Liver (tissue), 9 donors: ENCODE measurements around the gene SLC25A10. TPM values are rescaled to one million over a fixed set of nuclear protein-coding genes. Genes with fewer than 3 reads are reported as not detected.
A peak's percentile ranks its signal among the peaks of the same experiment; 100 is the strongest.

Source experiments
- DNase-seq: peaks from one replicate; pipeline ENCODE4 v3.0.0-alpha.2; 2017; ENCODE audit warnings: low spot score
- H3K27ac ChIP-seq, 2 donors: one replicate each; pipeline ENCODE4 v1.7.0; 2013; ENCODE audit warnings: inconsistent platforms in 2 of 2, low read length in 2 of 2, control low read depth in 1 of 2, low read depth in 1 of 2, mild to moderate bottlenecking in 1 of 2
- H3K27me3 ChIP-seq, 4 donors: one replicate each; pipeline versions ENCODE4 v1.6.1 to v1.7.0; 2013; ENCODE audit warnings: low read length in 3 of 4, inconsistent platforms in 1 of 4, mild to moderate bottlenecking in 1 of 4, moderate library complexity in 1 of 4; ENCODE audit not compliant: control insufficient read depth in 4 of 4, insufficient read depth in 4 of 4
- H3K36me3 ChIP-seq, 4 donors: one replicate each; pipeline versions ENCODE4 v1.6.1 to v1.7.0; 2013; ENCODE audit warnings: low read length in 3 of 4, mild to moderate bottlenecking in 3 of 4, low read depth in 1 of 4, moderate library complexity in 1 of 4; ENCODE audit not compliant: control insufficient read depth in 4 of 4, insufficient read depth in 3 of 4
- H3K4me1 ChIP-seq, 4 donors: one replicate each; pipeline versions ENCODE4 v1.6.1 to v1.7.0; 2013; ENCODE audit warnings: low read length in 3 of 4, mild to moderate bottlenecking in 3 of 4, moderate library complexity in 1 of 4; ENCODE audit not compliant: control insufficient read depth in 4 of 4, insufficient read depth in 4 of 4
- H3K4me3 ChIP-seq, 3 donors: one replicate each; pipeline versions ENCODE4 v1.6.1 to v1.7.0; 2013; ENCODE audit warnings: low read length in 3 of 3, control low read depth in 1 of 3, low read depth in 1 of 3, mild to moderate bottlenecking in 1 of 3
- H3K9ac ChIP-seq, 2 donors: one replicate each; pipeline ENCODE4 v1.7.0; 2013; ENCODE audit warnings: low read length in 2 of 2, mild to moderate bottlenecking in 2 of 2, moderate library complexity in 2 of 2, control low read depth in 1 of 2, low read depth in 1 of 2
- H3K9me3 ChIP-seq, 4 donors: one replicate each; pipeline versions ENCODE4 v1.6.1 to v1.7.0; 2013; ENCODE audit warnings: low read length in 3 of 4; ENCODE audit not compliant: control insufficient read depth in 4 of 4
- CTCF ChIP-seq: fragments of 150-350 bp; IDR thresholded peaks from 2 replicates; pipeline ENCODE4 v1.5.1; 2017; ENCODE audit warnings: improper control_type of control experiment, low read depth, low read length; ENCODE audit not compliant: missing input control
- EGR1 ChIP-seq, 2 donors: IDR thresholded peaks; 2 replicates each; pipeline ENCODE4 v1.6.1; 2016 to 2018; ENCODE audit warnings: antibody characterized with exemption in 2 of 2, low read depth in 2 of 2
- FOXA1 ChIP-seq: IDR thresholded peaks from 2 replicates; pipeline ENCODE4 v1.6.1; 2016; ENCODE audit warnings: antibody characterized with exemption
- GABPA ChIP-seq, 2 donors: IDR thresholded peaks in 1 of 2; conservative IDR thresholded peaks in 1 of 2; 2 replicates each; pipeline ENCODE4 v1.6.1; 2016; ENCODE audit warnings: antibody characterized with exemption in 2 of 2, mild to moderate bottlenecking in 1 of 2, moderate library complexity in 1 of 2
- HNF4A ChIP-seq, 2 donors: conservative IDR thresholded peaks; 2 replicates each; pipeline ENCODE4 v1.6.1; 2016; ENCODE audit warnings: antibody characterized with exemption in 2 of 2, mild to moderate bottlenecking in 2 of 2
- HNF4G ChIP-seq: IDR thresholded peaks from 2 replicates; pipeline ENCODE4 v1.6.1; 2016; ENCODE audit warnings: antibody characterized with exemption
- JUND ChIP-seq, 2 donors: IDR thresholded peaks; 2 replicates each; pipeline ENCODE4 v1.6.1; 2016; ENCODE audit warnings: antibody characterized with exemption in 2 of 2
- NR2F2 ChIP-seq: IDR thresholded peaks from 2 replicates; pipeline ENCODE4 v1.6.1; 2016; ENCODE audit warnings: antibody characterized with exemption
- RAD21 ChIP-seq, 2 donors: IDR thresholded peaks; 2 replicates each; pipeline ENCODE4 v1.6.1; 2016; ENCODE audit warnings: antibody characterized with exemption in 2 of 2, mild to moderate bottlenecking in 2 of 2
- RXRA ChIP-seq, 2 donors: IDR thresholded peaks; 2 replicates each; pipeline ENCODE4 v1.6.1; 2017 to 2018; ENCODE audit warnings: antibody characterized with exemption in 2 of 2, mild to moderate bottlenecking in 1 of 2
- SP1 ChIP-seq: IDR thresholded peaks from 2 replicates; pipeline ENCODE4 v1.6.1; 2018; ENCODE audit warnings: antibody characterized with exemption, mild to moderate bottlenecking
- ZBTB33 ChIP-seq: IDR thresholded peaks from 2 replicates; pipeline ENCODE4 v1.6.1; 2016; ENCODE audit warnings: antibody characterized with exemption
- WGBS: extraction: QIAGEN DNeasy Blood & Tissue Kit; methylation state at CpG from one replicate; pipeline ENCODE4 v1.1.7; 2013; 5-methylcytosine and 5-hydroxymethylcytosine counted together
- polyA plus RNA-seq, 2 donors: library from polyadenylated mRNA; stranded (reverse) in 1 of 2; unstranded in 1 of 2; fragments of 200-250 nt in 1 of 2; fragments of >200 nt in 1 of 2; fragmentation: Nextera tagmentation in 1 of 2; extraction: Ambion mirVana in 1 of 2; gene quantifications; one replicate each; pipeline versions ENCODE4 v1.2.1 to v1.2.3, GENCODE V29; 2013 to 2015
- total RNA-seq, 2 donors: library from RNA; depleted of rRNA; stranded (reverse); fragments of >200 nt; gene quantifications; one replicate each; pipeline ENCODE4 v1.2.3, GENCODE V29; 2014
- TF ChIP-seq, protein P1 (sequence below): IDR thresholded peaks from 2 replicates; pipeline ENCODE4 v1.6.1; 2016; ENCODE audit warnings: antibody characterized with exemption
- TF ChIP-seq, protein P2 (sequence below): IDR thresholded peaks from 2 replicates; pipeline ENCODE4 v1.6.1; 2016; ENCODE audit warnings: antibody characterized with exemption
- donor health status: healthy.
- donor health status: healthy.
- donor health status: healthy.
- donor health status: healthy.
- donor health status: healthy.

Gene SLC25A10
- total and polyA plus RNA-seq, 4 donors = 19.8 to 54.6 (median 44.0) TPM

DNA sequence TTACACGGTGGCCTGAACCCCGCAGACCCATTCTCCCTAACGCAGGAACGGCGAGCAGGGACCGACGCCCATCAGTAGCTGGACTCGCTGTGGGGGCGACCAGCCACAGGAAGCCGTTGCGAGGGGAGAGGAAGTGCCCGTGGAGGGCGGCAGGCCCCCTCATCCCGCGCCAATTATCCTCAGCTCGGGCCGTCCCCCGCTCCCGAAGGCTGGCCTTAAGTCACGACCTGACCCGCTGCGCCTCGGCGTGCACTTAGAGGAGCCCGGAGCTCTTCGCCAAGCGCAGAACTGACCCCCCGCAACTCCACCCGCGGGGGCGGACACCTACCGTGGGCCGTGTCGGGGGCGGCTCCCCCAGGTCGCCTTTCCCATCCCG, 28.9 kb upstream of the SLC25A10 start:
- DNase-seq = no peak
- no peaks in the 10 kb centered on the region for H3K9me3 ChIP-seq
- WGBS = under 1% methylated on average over 37 of the region's 37 CpGs
- H3K4me3 ChIP-seq = peak overlapping the region; percentile 70 to 86 (median 71)
- no peak for TF ChIP-seq SP1
- no peak for TF ChIP-seq CTCF
- peak overlapping the region; percentile 41 to 67 for H3K27ac ChIP-seq
- H3K36me3 ChIP-seq = peaks cover 0 to 18% (median 9%) of the 10 kb centered on the region in 4 donors
- no peak overlapping the region for H3K9ac ChIP-seq
- peaks cover 16 to 54% (median 43%) of the 10 kb centered on the region in 4 donors for H3K4me1 ChIP-seq
- no peaks in the 10 kb centered on the region for H3K27me3 ChIP-seq

GRCh38 chr17:81683584-81684441, 28.3 kb upstream of the SLC25A10 start, which contains the start of the genes ARL16 and HGS:
ARL16 (minus strand) TSS chr17:81683797; CDS start chr17:81683753, 44 bp downstream.
HGS (plus strand) TSS chr17:81684011; CDS start chr17:81684067, 56 bp downstream.
- Histone ChIP-seq H3K9ac (peak within 1 kb of the TSS; percentile 11 to 72), H3K36me3 (peaks cover 3 to 25% (median 12%) of the 10 kb centered on the region in 4 donors), H3K27ac (peak within 1 kb of the TSS; percentile 63 to 67), H3K4me3 (peak within 1 kb of the TSS; percentile 70 to 94 (median 76)), H3K9me3 (no peaks in the 10 kb centered on the region), H3K4me1 (peaks cover 16 to 54% (median 43%) of the 10 kb centered on the region in 4 donors), H3K27me3 (no peaks in the 10 kb centered on the region)
- under 1% methylated on average over 112 of the region's 112 CpGs for WGBS
- peak; percentile 98 for DNase-seq
- TF ChIP-seq, protein P1, sequence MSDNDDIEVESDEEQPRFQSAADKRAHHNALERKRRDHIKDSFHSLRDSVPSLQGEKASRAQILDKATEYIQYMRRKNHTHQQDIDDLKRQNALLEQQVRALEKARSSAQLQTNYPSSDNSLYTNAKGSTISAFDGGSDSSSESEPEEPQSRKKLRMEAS = no peak
- TF ChIP-seq SP1 (peak; percentile 97), RAD21 (IDR thresholded peaks at IDR 0.05) (no peak), RXRA (IDR thresholded peaks at IDR 0.05) (peak in 1 of 2 donors; percentile 14), EGR1 (IDR thresholded peaks at IDR 0.05; ENCODE audit: low read depth in 2 of 2) (peak in 1 of 2 donors; percentile 57), HNF4A (conservative IDR thresholded peaks at IDR 0.05) (peak in 1 of 2 donors; percentile 21), GABPA (IDR thresholded peaks at IDR 0.05 in 1 of 2, conservative IDR thresholded peaks at IDR 0.05 in 1 of 2) (peak in 1 of 2 donors; percentile 94), FOXA1 (no peak), CTCF (no peak)

GRCh38 chr17:81684442-81684911, 27.6 kb upstream of the SLC25A10 start:
- Histone ChIP-seq H3K4me3 (peak overlapping the region; percentile 70 to 94 (median 76)), H3K27ac (peak overlapping the region; percentile 58 to 63), H3K9me3 (no peaks in the 10 kb centered on the region), H3K36me3 (peaks cover 3 to 31% (median 12%) of the 10 kb centered on the region in 4 donors), H3K9ac (peak overlapping the region; percentile 11 to 72), H3K4me1 (peaks cover 16 to 51% (median 43%) of the 10 kb centered on the region in 4 donors), H3K27me3 (no peaks in the 10 kb centered on the region)
- no peak for TF ChIP-seq CTCF
- no peak for TF ChIP-seq GABPA (IDR thresholded peaks at IDR 0.05 in 1 of 2, conservative IDR thresholded peaks at IDR 0.05 in 1 of 2)
- no peak for TF ChIP-seq RXRA (IDR thresholded peaks at IDR 0.05)
- TF ChIP-seq JUND (IDR thresholded peaks at IDR 0.05) = no peak
- TF ChIP-seq SP1 = no peak
- no peak for TF ChIP-seq NR2F2
- no peak for TF ChIP-seq RAD21 (IDR thresholded peaks at IDR 0.05)
- no peak for TF ChIP-seq HNF4G
- no peak for TF ChIP-seq FOXA1
- TF ChIP-seq, protein P2, sequence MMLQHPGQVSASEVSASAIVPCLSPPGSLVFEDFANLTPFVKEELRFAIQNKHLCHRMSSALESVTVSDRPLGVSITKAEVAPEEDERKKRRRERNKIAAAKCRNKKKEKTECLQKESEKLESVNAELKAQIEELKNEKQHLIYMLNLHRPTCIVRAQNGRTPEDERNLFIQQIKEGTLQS = no peak
- no peak for TF ChIP-seq HNF4A (conservative IDR thresholded peaks at IDR 0.05)
- TF ChIP-seq ZBTB33 = no peak
- TF ChIP-seq, protein P1 = no peak
- WGBS = 2% methylated on average over 16 of the region's 16 CpGs
- no peak for DNase-seq
